Esophagus squamous epithelium (tissue), 4 donors: ENCODE results near the gene RTEL1.

Source experiments
- CTCF ChIP-seq, 6 experiments: fragments of 450-650 bp in 4 of 6; fragments of 200-600 bp in 2 of 6; sonication (generic) in 2 of 6; IDR thresholded peaks; one replicate each; pipeline ENCODE4 v1.5.1; 2016 to 2019; ENCODE audit warnings: antibody characterized with exemption in 6 of 6, mild to moderate bottlenecking in 4 of 6, moderate library complexity in 4 of 6
- POLR2A ChIP-seq, 4 donors: fragments of 450-650 bp; IDR thresholded peaks; one replicate each; pipeline ENCODE4 v1.6.1; 2017; ENCODE audit warnings: antibody characterized with exemption in 4 of 4, mild to moderate bottlenecking in 4 of 4, moderate library complexity in 3 of 4

GRCh38 chr20:63697868-63698545, 39.9 kb downstream of the RTEL1 start:
- TF ChIP-seq CTCF (IDR thresholded peaks at IDR 0.05) (no peak), POLR2A (IDR thresholded peaks at IDR 0.05) (no peak)
